GM10248 (cell line): ENCODE results near the gene PAPSS2.

ENCODE experiments used
- CTCF ChIA-PET: fragments of 300-600 bp; sonication (Branson Sonifier 250); formaldehyde crosslinking; extraction: SDS; loops from one replicate; lab custom pipeline; 2021; ENCODE audit warnings: antibody characterized with exemption; lab: Yijun Ruan, JAX
- POLR2A ChIA-PET: fragments of 350-650 bp; sonication (Branson Sonifier 250); formaldehyde crosslinking; extraction: SDS; loops from one replicate; lab custom pipeline; 2020; ENCODE audit warnings: antibody characterized with exemption; lab: Yijun Ruan, JAX
- DNase-seq: peaks from one replicate; pipeline ENCODE4 v3.0.0; 2012; ENCODE audit errors: extremely low spot score
- TF ChIP-seq, protein P1 (sequence below): IDR thresholded peaks from 2 replicates; pipeline ENCODE4 v1.5.1; 2012; ENCODE audit warnings: mild to moderate bottlenecking, low read depth; ENCODE audit errors: extremely low read depth, missing control alignments, control extremely low read depth

The PAPSS2 gene

DNA sequence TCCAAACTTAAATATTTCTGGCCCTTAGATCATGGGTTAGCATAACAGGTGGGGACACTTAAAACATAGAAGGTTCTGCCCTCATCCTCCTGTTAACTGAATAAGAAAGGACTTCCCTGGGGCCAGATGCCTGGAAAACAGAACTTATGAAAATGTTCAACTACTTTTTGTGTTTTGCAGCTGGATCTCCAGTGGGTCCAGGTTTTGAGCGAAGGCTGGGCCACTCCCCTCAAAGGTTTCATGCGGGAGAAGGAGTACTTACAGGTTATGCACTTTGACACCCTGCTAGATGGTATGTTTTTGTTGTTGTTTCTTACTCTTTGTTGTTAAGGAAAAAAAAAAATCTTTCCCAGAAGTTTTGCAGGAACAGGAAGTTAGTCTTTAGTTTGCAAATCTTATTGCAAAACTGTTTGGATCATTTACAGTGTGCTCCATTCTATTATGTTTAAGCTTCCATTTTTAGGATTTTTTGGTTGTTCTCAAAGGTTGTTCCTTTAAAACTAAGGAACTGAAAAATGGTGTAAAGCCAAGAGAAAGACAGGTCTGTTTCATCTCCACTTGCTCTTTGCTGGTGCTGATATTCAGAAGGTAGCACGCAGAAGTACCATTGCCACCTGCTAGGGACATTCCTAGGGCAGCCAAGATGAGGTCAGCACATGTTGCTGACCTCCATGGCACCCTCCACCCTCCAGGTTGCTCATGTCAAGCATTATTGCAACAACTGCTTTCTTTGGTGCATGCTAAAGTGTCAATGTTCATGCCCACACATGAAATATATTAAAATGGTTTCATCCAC is 56.1 kb downstream of the PAPSS2 start:
- POLR2A ChIA-PET = no interaction called here
- DNase-seq = no peak
- CTCF ChIA-PET = interaction anchor here (0.7 to 1.3 kb wide), 3 partner anchors 9 to 18 kb away, joined by 3 to 4 read pairs (median 3); no protein-coding TSS in a partner anchor
- TF ChIP-seq, protein P1, sequence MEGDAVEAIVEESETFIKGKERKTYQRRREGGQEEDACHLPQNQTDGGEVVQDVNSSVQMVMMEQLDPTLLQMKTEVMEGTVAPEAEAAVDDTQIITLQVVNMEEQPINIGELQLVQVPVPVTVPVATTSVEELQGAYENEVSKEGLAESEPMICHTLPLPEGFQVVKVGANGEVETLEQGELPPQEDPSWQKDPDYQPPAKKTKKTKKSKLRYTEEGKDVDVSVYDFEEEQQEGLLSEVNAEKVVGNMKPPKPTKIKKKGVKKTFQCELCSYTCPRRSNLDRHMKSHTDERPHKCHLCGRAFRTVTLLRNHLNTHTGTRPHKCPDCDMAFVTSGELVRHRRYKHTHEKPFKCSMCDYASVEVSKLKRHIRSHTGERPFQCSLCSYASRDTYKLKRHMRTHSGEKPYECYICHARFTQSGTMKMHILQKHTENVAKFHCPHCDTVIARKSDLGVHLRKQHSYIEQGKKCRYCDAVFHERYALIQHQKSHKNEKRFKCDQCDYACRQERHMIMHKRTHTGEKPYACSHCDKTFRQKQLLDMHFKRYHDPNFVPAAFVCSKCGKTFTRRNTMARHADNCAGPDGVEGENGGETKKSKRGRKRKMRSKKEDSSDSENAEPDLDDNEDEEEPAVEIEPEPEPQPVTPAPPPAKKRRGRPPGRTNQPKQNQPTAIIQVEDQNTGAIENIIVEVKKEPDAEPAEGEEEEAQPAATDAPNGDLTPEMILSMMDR = no peak

DNA sequence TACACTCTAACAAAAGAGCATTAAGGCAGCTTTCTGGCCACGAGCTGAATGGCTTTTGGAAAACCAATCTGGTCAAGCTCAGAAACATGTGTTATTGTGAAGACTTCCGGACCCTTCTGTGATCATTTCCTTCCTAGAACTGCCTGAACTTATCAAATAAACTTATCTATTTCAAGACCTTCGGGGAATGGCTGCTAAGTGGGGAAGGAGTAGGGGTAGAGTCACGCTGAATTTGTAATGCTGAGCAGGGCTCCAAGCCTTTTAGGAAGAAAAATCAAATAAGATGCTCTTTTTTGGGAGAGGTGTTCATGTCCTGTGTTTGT is 56.6 kb downstream of the PAPSS2 start:
- POLR2A ChIA-PET = no interaction called here
- CTCF ChIA-PET = interaction anchor here (0.8 to 1.8 kb wide), 3 partner anchors 11 to 18 kb away, joined by 3 to 7 read pairs (median 4); no protein-coding TSS in a partner anchor
- no peak for DNase-seq
- TF ChIP-seq, protein P1 = no peak

DNA sequence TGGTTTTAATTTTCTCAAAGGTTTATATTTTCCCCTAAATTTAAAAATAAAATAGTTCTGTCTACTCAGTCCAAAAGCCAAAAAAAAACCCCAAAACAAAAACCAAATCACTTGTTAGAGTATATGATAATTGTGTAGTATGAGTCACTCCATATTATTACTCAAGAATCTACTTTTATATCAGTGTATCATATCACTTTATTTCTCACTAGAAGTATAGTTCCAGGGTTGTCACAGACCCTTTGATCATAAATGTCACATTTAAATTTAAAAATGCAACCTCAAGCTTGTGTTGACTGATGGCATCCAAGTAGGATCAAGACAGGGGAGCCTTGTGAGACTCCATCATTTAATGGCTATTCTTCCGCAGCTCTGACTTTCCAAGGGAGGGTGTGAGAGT is 61.0 kb downstream of the PAPSS2 start:
- DNase-seq = no peak
- POLR2A ChIA-PET = no interaction called here
- CTCF ChIA-PET = interaction anchor here (1.9 kb wide), 1 partner anchor 14 kb away, joined by 13 read pairs; no protein-coding TSS in a partner anchor
- TF ChIP-seq, protein P1 = no peak

DNA sequence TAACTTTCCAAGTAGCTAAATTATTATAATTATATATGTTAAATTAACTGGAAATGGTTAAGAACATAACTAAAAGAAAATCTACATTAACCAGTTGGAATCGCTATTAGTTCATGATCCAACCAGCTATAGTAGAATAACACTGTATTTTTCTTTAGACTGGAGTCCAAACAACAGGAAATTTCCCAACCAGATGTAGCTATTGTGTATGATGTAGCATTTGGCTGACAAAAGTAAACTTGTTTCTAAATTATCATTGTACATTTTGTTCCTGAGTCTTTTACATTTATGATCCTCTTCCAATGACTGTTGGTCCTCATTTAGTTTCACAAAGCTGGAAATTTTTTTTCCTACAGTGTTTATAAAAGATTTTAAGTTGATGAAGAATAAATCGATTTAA is 62.1 kb downstream of the PAPSS2 start:
- DNase-seq = no peak
- ChIA-PET CTCF (interaction anchor here (0.8 to 1.9 kb wide), 5 partner anchors 12 to 37 kb away, joined by 3 to 13 read pairs (median 4); no protein-coding TSS in a partner anchor), POLR2A (no interaction called here)
- TF ChIP-seq, protein P1 = no peak

DNA sequence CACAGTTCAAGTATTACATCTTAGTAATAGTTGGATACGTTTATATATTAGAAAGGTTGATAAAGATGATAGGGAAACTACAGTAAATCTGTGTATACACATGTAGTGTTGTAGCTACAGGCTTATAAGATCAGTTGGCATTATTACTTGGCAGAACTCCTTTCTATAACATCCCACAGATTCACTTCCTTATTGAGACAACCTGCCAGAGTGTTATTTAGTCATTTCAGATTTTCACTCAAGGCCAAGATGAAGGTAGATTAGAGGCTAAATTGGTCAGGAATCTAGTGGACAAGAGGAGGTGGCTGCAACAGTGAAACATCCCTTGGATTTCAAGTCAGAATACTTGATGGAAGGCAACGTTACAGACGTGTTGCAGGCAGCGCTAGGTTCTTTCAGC is 63.0 kb downstream of the PAPSS2 start:
- TF ChIP-seq, protein P1 = no peak
- POLR2A ChIA-PET = no interaction called here
- CTCF ChIA-PET = interaction anchor here (1.2 to 1.9 kb wide), 3 partner anchors 12 to 38 kb away, joined by 3 to 13 read pairs (median 4); no protein-coding TSS in a partner anchor
- no peak for DNase-seq

DNA sequence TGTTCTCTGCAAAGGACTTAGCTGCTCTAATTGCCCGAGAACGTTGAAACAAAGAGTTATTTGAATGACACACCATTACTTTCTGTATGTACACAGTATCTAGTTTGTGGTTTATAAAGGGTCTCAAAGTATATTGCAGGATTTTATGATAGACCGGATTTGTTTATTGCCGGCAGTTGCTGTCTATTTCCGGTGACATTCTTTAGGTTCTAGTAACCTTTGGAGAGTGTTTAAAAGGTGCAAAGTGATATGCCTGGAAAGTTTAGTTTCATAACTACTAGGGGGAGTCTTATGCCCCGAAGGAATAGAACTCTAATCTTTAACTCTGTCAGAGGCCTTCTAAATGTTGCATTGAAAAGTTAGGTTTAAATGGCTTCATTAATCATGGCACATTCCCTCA is 63.8 kb downstream of the PAPSS2 start:
- TF ChIP-seq, protein P1 = no peak
- DNase-seq = no peak
- CTCF ChIA-PET = no interaction called here
- POLR2A ChIA-PET = no interaction called here
